Stimulated activated naive CD8-positive, alpha-beta T cell treated with anti-CD3 and anti-CD28 coated beads, Interleukin-15, amount 100 ng/mL, for 72 hours (primary cell): ENCODE data around the gene PKD2.
"Not testable (repeated sequence)": the region's sequence is repeated elsewhere in the genome, so short reads cannot be mapped to it uniquely, and the experiment has no call there.

Experiments
- ATAC-seq: fragments of 150-1000 bp; cut with Tn5 transposase; 2 replicates; pipeline ENCODE4 v1.10.0; 2021; ENCODE audit warnings: mild to moderate bottlenecking, moderate library complexity
- DNase-seq, 2 donors: peaks; one replicate each; pipeline ENCODE4 v3.0.0; 2021 to 2022
- H3K27ac Mint-ChIP-seq, 2 donors: one replicate each; pipeline ENCODE4 v1.8.0; 2022; ENCODE audit warnings: mild to moderate bottlenecking in 2 of 2, mixed read lengths in 2 of 2, moderate library complexity in 2 of 2
- H3K27me3 Mint-ChIP-seq: one replicate; pipeline ENCODE4 v1.8.0; 2022; ENCODE audit warnings: mixed read lengths
- H3K4me1 Mint-ChIP-seq: one replicate; pipeline ENCODE4 v1.8.0; 2022; ENCODE audit warnings: mild to moderate bottlenecking, mixed read lengths
- H3K4me3 Mint-ChIP-seq, 2 donors: one replicate each; pipeline ENCODE4 v1.8.0; 2022; ENCODE audit warnings: mild to moderate bottlenecking in 2 of 2, mixed read lengths in 2 of 2, moderate library complexity in 1 of 2
- H3K9me3 Mint-ChIP-seq, 2 donors: one replicate each; pipeline ENCODE4 v1.8.0; 2022; ENCODE audit warnings: mixed read lengths in 2 of 2

The PKD2 gene

DNA sequence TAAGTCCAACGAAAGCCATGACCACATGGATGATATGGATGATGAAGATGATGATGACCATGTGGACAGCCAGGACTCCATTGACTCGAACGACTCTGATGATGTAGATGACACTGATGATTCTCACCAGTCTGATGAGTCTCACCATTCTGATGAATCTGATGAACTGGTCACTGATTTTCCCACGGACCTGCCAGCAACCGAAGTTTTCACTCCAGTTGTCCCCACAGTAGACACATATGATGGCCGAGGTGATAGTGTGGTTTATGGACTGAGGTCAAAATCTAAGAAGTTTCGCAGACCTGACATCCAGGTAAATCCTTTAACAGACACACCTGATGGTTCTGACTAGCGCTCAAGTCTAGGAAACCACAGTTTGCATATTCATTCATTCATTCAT is 25.9 kb upstream of the PKD2 start:
- no peak overlapping the region for H3K27ac Mint-ChIP-seq
- no peak for ATAC-seq
- no peaks in the 10 kb centered on the region for H3K9me3 Mint-ChIP-seq
- H3K4me3 Mint-ChIP-seq, result no peak overlapping the region
- DNase-seq, result no peak
- H3K4me1 Mint-ChIP-seq, result no peaks in the 10 kb centered on the region
- peaks cover 20% of the 10 kb centered on the region for H3K27me3 Mint-ChIP-seq

DNA sequence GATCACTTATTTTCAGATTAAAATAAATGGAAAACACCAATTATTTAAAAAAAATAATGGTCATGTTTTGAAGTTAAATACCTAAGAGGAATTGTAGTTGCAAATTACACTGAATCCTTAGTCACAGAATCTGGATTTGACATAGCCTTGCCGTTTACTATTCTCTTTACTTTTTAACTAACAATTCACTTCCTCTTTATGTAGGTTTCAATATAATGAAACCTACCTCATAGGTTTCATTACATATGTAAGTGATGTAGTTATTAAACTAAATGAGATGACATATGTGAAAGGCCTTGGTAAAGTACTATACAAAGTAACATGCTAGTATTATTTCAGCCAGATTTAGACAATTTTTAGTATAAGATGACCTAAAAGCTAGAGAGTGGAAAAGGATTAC is 25.4 kb upstream of the PKD2 start:
- Mint-ChIP-seq H3K4me1 (no peaks in the 10 kb centered on the region), H3K27me3 (peaks cover 20% of the 10 kb centered on the region), H3K4me3 (no peak overlapping the region), H3K27ac (no peak overlapping the region), H3K9me3 (no peaks in the 10 kb centered on the region)
- DNase-seq, result no peak
- ATAC-seq, result no peak

DNA sequence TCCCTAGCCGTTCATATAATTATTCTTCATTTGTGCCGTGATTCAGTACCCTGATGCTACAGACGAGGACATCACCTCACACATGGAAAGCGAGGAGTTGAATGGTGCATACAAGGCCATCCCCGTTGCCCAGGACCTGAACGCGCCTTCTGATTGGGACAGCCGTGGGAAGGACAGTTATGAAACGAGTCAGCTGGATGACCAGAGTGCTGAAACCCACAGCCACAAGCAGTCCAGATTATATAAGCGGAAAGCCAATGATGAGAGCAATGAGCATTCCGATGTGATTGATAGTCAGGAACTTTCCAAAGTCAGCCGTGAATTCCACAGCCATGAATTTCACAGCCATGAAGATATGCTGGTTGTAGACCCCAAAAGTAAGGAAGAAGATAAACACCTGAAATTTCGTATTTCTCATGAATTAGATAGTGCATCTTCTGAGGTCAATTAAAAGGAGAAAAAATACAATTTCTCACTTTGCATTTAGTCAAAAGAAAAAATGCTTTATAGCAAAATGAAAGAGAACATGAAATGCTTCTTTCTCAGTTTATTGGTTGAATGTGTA is 24.9 kb upstream of the PKD2 start:
- DNase-seq (no peak), ATAC-seq (no peak)
- Mint-ChIP-seq H3K4me3 (no peak overlapping the region), H3K9me3 (no peaks in the 10 kb centered on the region), H3K27me3 (peaks cover 18% of the 10 kb centered on the region), H3K4me1 (no peaks in the 10 kb centered on the region), H3K27ac (no peak overlapping the region)

DNA sequence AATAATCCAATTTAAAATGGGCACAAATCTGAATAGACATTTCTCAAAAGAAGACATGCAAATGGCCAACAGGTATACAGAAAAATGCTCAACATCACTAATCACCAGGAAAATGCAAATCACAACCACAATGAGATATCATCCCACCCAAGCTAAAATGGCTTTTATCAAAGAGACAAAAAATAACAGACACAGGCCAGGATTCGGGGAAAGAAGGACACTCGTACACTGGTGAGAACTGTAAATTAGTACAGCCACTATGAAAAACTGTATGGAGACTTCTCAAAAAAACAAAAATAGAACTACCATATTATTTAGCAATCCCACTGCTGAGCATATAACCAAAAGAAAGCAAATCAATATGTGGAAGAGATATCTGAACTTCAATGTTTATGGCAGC is 23.4 kb upstream of the PKD2 start:
- H3K4me3 Mint-ChIP-seq, result no peak overlapping the region
- no peak for ATAC-seq
- H3K27ac Mint-ChIP-seq, result no peak overlapping the region
- DNase-seq, result no peak
- peaks cover 14% of the 10 kb centered on the region for H3K27me3 Mint-ChIP-seq
- no peaks in the 10 kb centered on the region for H3K4me1 Mint-ChIP-seq
- no peaks in the 10 kb centered on the region for H3K9me3 Mint-ChIP-seq

DNA sequence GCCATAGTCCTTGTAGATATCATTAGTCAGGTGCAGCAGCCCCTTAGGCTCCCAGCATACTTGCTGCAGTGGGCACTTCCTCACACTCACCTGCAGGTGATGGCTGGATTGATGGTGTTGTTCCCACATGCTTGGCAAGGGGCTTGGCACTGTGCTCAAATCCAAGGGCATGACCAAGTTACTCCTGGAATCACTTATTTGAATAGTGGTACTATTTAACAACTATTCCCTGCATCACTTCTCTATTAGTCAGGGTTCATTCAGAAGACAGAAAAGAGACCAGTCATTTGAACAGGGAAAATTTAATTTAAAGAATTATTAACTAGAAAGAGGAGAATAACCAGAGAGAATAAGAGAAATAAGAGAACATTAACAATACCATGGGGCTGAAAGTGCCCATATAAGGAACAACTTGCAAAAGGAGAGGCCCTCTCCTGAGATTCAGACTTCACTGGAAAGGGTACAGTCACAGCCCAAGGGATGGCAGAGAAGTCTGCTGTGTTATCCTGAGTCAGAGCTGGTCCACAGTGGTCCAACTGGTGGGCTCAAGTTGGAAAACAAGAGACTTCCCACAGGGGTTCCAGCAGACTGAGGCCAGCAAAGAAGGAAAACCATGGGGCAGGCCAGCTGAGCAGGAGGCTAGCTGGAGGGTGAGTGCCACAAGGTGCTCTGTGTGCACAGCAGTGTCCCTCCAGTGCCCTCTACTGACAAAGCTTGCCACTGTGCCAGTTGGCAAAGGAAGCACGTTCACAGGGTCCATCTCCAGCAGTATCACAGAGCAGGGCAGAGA is 22.1 kb upstream of the PKD2 start:
- no peaks in the 10 kb centered on the region for H3K4me1 Mint-ChIP-seq
- no peaks in the 10 kb centered on the region for H3K9me3 Mint-ChIP-seq
- peak; percentile 89 for ATAC-seq
- no peak overlapping the region for H3K27ac Mint-ChIP-seq
- H3K4me3 Mint-ChIP-seq, result no peak overlapping the region
- H3K27me3 Mint-ChIP-seq, result peaks cover 18% of the 10 kb centered on the region
- peak in 1 of 2 donors; percentile 34 for DNase-seq

DNA sequence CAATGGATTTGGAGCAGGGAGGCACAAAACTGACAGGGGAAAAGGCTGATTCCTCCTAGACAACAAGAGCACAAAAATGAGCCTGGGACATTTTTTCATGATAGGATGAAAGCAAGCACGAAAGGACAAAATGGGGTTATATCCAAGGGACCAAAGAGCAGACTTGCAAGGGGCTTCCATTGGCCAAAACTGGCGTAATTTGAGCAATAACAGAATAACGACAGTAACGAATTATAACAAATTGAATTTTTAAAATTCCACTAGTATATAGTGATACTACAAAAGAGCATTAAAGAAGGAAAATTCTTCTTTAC is 21.6 kb upstream of the PKD2 start:
- peaks cover under 1% of the 10 kb centered on the region for H3K4me1 Mint-ChIP-seq
- DNase-seq (no peak), ATAC-seq (no peak)
- H3K27me3 Mint-ChIP-seq, result peaks cover 18% of the 10 kb centered on the region
- no peak overlapping the region for H3K4me3 Mint-ChIP-seq
- no peak overlapping the region for H3K27ac Mint-ChIP-seq
- no peaks in the 10 kb centered on the region for H3K9me3 Mint-ChIP-seq

DNA sequence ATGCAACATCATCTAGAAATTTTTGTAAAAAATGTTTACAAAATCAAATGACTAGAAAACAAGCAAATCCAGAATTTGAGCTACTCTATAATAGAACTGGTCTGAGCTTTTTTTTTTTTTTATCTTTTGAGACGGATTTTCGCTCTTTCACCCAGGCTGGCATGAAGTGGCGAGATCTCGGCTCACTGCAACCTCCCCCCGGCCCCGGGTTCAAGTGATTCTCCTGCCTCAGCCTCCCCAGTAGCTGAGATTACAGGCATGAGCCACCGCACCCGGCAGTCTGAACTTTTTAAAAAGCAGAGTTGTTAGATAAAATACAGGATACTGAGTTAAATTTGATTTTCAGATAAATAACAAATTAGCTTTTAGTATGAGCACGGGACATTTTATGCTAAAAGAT is 20.9 kb upstream of the PKD2 start:
- H3K4me1 Mint-ChIP-seq, result peaks cover 8% of the 10 kb centered on the region
- H3K27ac Mint-ChIP-seq, result no peak overlapping the region
- no peak for DNase-seq
- H3K4me3 Mint-ChIP-seq, result no peak overlapping the region
- H3K9me3 Mint-ChIP-seq, result no peaks in the 10 kb centered on the region
- ATAC-seq, result no peak
- peaks cover 18% of the 10 kb centered on the region for H3K27me3 Mint-ChIP-seq

DNA sequence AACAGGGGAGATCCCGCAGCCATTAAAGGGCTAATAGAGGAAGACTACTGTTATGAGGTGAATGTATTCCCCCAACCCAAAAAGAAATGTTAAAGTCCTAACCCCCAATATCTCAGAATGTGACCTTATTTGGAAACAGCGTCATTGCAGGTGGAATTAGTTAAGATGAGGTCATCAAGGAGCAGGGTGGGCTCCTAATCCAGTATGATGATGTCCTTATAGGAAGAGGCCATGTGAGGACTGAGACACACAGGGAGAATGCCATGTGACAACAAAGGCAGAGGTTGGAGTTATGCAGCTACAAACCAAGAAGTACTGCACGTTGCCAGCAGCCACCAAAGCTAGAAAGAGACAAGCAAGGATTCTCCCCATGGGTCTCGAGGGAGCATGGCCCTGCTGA is 17.7 kb upstream of the PKD2 start:
- ATAC-seq, result no peak
- H3K9me3 Mint-ChIP-seq, result no peaks in the 10 kb centered on the region
- peaks cover 19% of the 10 kb centered on the region for H3K4me1 Mint-ChIP-seq
- no peak overlapping the region for H3K27ac Mint-ChIP-seq
- DNase-seq, result no peak
- no peak overlapping the region for H3K4me3 Mint-ChIP-seq
- H3K27me3 Mint-ChIP-seq, result peaks cover 10% of the 10 kb centered on the region

DNA sequence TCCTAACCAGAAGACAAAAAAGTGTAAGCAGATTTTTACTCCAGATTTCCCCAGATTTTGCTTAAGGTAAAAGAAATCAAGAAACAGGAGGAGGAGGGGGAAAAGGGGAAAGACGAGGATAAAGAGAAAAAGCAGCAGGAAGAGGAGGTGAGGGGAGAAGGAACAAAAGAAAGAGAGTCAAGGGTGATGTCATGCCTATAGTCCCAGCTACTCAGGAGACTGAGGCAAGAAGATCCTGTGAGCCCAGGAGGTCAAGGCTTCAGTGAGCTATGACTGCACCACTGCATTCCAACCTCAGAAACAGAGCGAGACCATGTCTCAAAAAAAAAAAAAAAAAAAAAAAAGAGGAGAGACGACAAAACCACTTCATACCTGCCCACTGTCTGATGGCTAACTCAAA is 12.0 kb upstream of the PKD2 start:
- DNase-seq (no peak), ATAC-seq (no peak)
- H3K27ac Mint-ChIP-seq, result no peak overlapping the region
- H3K9me3 Mint-ChIP-seq, result no peaks in the 10 kb centered on the region
- peaks cover 13% of the 10 kb centered on the region for H3K27me3 Mint-ChIP-seq
- H3K4me3 Mint-ChIP-seq, result no peak overlapping the region
- H3K4me1 Mint-ChIP-seq, result peaks cover 19% of the 10 kb centered on the region

DNA sequence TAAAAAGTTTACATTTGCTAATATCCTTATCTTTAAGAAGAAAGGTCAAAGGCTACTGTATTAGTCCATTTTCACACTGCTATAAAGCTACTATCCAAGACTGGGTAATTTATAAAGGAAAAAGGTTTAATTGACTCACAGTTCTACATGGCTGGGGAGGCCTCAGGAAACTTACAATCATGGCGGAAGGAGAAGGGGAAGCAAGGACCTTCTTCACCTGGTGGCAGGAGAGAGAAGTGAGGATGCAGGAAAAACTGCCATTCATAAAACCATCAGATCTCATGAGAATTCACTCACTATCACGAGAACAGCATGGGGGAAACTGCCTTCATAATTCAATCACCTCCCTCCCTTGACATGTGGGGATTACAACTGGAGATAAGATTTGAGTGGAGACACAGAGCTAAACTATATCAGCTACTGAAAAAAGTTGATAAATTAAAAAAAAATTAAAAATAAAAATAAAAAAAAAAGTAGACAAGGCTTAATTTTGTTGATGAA is 8.2 kb upstream of the PKD2 start:
- DNase-seq, H3K9me3 Mint-ChIP-seq, H3K4me3 Mint-ChIP-seq, ATAC-seq, H3K27ac Mint-ChIP-seq, H3K4me1 Mint-ChIP-seq: not testable (repeated sequence)
- peaks cover 13% of the 10 kb centered on the region for H3K27me3 Mint-ChIP-seq

DNA sequence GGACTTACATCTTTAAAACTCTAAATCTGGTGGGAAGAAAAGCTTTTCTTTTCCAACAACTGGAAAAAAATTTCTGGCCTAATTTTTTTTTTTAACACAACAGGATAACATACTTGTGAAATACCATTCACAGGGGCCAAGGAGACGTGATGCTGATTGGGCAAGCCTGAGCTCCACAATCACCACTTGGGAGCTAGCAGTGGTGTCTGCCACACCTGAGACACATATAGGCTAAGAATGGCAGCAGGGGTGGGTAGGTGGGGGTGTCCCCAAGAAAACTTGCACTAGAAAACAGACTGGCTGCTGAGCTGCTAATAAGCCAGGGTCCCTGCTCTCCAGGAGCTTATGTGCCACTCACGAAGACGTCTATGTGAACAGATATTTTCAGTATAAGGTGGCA is 5.6 kb upstream of the PKD2 start:
- Mint-ChIP-seq H3K9me3 (no peaks in the 10 kb centered on the region), H3K4me1 (peaks cover 2% of the 10 kb centered on the region), H3K27me3 (peaks cover 9% of the 10 kb centered on the region), H3K4me3 (no peak overlapping the region), H3K27ac (no peak overlapping the region)
- no peak for ATAC-seq
- DNase-seq, result no peak

DNA sequence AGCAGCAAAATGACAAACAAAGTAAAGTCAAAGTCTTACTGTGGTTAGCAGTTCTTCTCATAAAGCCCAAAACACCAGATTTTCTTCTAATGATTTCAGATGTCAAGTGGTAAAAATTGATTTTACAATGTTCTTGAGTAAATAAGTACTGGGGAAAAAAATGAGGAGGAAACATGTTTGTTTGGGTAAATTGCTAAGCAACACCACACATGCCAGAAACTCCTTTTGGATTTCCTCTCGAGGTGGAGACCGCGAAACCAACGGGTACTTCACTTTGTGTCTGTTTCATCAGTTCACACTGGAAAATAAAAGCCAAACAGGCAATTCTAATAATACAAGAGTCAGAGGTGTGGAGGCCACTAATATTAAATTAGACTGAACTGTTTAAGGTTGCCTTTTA is 4.6 kb upstream of the PKD2 start:
- Mint-ChIP-seq H3K9me3 (no peaks in the 10 kb centered on the region), H3K27me3 (peaks cover 12% of the 10 kb centered on the region), H3K4me3 (no peak overlapping the region), H3K4me1 (peaks cover 5% of the 10 kb centered on the region), H3K27ac (no peak overlapping the region)
- DNase-seq, result no peak
- ATAC-seq, result no peak

DNA sequence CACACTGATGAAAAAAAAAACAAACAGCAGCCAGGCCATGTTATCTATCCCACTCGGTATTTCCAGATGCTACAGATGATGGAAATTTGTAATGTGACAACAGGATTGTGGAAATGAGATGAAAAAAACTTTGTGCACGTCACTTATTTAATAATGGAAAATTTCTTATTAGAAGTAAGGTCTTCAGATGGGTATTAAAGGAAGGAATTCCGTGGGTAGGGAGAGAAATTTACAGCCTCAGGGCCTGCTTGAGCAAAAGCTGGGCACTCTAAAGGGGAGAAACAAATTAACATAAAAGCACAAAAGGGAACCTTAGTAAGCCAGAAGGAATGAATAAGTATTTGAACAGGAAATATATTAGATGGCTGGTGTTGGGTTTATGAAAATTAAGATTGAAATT is 4.2 kb upstream of the PKD2 start:
- no peak for ATAC-seq

DNA sequence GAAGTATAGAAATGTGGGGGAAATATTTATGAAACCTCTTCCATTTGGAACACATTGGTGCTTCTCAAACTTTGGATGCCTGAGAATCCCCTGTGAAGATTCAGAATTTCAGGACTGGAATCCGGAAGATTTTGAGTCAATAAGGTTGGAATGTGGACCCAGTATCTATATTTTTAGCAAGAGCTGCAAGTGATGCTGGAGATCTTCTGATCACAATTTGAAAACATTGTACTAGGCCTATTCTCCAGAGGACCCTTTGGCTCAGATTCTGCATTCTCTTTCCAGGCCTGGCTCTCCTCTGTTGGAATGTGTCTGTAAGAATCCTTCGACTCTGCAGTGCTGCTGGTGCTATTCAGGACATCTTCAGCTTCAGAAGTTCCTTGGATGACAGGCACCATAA is 2.4 kb upstream of the PKD2 start:
- H3K4me1 Mint-ChIP-seq, result peaks cover 11% of the 10 kb centered on the region
- no peak overlapping the region for H3K4me3 Mint-ChIP-seq
- peaks cover 12% of the 10 kb centered on the region for H3K27me3 Mint-ChIP-seq
- ATAC-seq (no peak), DNase-seq (no peak)
- H3K27ac Mint-ChIP-seq, result no peak overlapping the region
- no peaks in the 10 kb centered on the region for H3K9me3 Mint-ChIP-seq

More for the DNA sequence above, 4.2 kb upstream of the PKD2 start:
- Mint-ChIP-seq H3K4me1 (peaks cover 5% of the 10 kb centered on the region), H3K27ac (no peak overlapping the region), H3K9me3 (no peaks in the 10 kb centered on the region), H3K4me3 (no peak overlapping the region), H3K27me3 (peaks cover 12% of the 10 kb centered on the region)
- no peak for DNase-seq

DNA sequence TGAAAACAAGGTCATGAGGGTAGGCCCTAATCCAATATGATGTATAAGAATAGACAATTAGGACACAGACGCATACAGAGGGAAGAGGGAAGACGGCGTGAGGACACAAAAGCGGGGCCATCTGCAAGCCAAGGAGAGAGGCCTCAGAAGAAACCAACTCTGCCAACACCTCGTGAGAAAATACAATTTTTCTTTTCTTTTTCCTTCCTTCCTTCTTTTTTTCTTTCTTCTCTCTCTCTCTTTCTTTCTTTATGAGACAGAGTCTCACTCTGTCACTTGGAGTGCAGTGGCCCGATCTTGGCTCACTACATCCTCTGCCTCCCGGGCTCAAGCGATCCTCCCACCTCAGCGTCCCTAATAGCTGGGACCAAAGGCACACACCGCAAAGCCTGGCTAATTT is 1.5 kb upstream of the PKD2 start:
- peaks cover 17% of the 10 kb centered on the region for H3K4me1 Mint-ChIP-seq
- peaks cover 12% of the 10 kb centered on the region for H3K27me3 Mint-ChIP-seq
- ATAC-seq, result no peak
- no peak overlapping the region for H3K4me3 Mint-ChIP-seq
- DNase-seq, result no peak
- no peaks in the 10 kb centered on the region for H3K9me3 Mint-ChIP-seq
- H3K27ac Mint-ChIP-seq, result no peak overlapping the region

DNA sequence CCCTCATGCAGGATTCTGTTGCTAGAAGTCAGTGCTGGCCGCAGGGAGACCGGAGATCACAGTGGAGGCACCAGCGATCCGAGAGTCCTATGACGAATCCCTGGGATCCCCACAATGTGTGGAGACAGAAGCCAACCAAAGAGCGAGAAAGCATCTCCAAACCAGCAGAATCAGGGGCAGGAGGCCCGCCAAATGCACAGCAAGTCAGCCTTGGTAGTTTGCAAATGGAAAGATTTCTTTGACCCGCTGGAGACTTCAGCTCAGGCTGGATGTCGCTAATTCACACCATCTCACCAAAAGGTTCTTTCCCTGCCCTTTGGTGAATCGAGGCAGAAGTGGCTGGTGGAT is 505 bp upstream of the PKD2 start:
- peak in 1 of 2 donors; percentile 12 for DNase-seq
- ATAC-seq, result no peak
- Mint-ChIP-seq H3K27me3 (peaks cover 12% of the 10 kb centered on the region), H3K9me3 (no peaks in the 10 kb centered on the region), H3K4me1 (peaks cover 25% of the 10 kb centered on the region), H3K4me3 (peak overlapping the region; percentile 64 to 70), H3K27ac (peak overlapping the region in 1 of 2 donors; percentile 23)
